COR-L47 (cell line): ENCODE results near the gene MRPL12.
A peak's percentile ranks its signal among the peaks of the same experiment; 100 is the strongest.

Experiments used
- DNase-seq: peaks from one replicate; lab custom pipeline; 2025; lab: John Stamatoyannopoulos, UW

Gene MRPL12

DNA sequence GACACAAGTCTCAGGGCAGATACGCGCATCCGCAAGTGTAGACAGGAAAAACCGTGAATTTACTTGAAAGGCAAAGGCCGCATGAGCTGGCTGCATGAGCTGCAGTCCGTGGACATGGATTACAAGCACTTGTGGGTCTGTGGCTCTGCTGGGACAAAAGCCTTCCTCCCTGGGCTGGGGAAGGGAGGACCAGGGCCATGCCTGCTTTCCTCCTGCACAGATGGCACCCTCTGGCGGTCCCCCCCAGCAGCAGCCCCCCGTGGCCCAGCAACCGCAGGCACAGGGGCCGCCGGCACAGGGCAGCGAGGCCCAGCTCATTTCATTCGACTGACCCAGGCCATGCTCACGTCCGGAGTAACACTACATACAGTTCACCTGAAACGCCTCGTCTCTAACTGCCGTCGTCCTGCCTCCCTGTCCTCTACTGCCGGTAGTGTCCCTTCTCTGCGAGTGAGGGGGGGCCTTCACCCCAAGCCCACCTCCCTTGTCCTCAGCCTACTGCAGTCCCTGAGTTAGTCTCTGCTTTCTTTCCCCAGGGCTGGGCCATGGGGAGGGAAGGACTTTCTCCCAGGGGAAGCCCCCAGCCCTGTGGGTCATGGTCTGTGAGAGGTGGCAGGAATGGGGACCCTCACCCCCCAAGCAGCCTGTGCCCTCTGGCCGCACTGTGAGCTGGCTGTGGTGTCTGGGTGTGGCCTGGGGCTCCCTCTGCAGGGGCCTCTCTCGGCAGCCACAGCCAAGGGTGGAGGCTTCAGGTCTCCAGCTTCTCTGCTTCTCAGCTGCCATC, 1.7 kb upstream of the MRPL12 start:
- DNase-seq = no peak

DNA sequence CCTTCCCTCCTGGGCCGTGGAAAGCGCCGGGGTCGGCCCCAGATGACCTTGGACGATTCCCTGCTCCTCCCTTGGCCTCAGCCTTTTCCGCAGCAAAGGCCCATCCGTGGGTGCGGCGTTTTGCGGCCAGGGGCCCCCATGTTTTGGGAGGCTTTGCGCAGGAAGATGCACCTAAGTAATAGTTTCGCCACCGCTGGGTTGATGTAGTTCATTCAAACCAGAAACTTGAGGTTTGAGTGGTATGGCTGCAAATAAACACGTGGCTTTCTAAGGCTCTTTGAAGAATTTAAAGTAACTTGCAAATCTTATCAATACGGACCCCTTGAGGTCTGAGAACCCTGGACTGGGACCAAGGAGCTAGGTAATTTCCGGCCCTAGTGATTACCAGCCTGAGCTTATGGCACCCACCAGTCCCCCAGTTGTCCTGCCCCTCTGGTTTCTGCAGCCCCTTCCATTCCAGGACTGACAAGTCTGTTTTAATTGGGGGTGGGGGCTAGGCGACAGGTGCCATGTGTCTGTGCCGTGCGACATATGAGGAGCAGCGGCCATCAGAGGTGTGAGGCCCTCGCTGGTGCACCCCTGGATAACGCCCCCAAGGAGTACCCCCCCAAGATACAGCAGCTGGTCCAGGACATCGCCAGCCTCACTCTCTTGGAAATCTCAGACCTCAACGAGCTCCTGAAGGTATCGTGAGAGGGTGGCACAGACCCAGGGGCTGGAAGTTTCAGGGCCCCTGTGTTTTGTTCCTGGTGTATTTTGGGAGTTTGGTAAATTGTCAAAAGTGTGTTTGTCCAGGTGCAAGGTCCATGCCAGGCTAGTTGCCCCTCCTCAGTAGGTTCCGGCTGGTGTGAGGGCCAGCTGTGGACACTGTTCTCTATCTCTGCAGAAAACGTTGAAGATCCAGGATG, 834 bp downstream of the MRPL12 start:
- DNase-seq = no peak

DNA sequence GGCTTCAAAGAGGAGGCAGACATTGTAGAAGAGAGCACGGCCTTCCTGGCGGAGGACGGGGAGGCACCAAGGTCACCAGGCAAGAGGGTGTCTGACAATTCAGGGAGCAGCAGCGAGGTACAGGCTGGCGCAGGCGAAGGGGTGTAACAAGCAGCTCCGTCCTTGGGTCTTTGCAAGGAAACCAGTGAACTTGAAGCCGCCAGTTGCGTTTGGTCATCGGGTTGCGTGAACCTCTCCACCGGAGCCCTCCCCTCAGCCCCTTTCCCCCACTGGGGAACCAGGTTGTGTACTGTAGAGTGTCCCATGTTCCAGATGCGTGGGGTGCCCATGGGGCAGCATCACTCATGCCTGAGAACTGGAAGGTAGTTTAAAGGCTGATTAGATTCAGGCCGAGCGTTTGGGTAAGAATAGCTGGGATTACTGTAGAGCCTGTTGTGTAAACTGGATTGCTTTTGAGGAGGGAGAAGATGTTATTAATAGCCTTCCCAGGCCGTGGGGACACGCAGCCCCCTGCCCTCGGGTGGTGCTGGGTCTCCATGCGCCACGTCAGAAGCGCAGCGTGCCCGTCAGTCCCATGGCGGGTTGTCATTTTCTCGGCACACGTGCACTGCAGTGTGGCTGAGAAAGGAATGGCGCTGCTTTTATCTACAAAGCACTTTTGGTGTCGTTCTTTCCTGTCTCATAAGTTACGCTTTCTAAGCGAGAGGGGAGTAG, 2.5 kb downstream of the MRPL12 start:
- no peak for DNase-seq

DNA sequence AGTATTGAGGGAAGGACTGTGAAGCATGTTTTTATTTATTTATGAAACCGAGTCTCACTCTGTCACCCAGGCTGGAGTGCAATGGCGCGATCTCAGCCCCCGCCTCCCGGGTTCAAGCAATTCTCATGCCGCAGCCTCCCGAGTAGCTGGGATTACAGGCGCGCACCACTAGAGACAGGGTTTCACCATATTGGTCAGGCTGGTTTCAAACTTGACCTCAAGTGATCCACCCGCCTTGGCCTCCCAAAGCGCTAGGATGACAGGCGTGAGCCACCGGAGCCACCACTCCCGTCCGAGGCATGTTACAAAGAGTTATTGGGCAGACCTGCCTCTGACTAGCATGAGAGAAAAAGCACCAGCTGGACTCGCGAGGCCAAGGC, 3.1 kb downstream of the MRPL12 start:
- DNase-seq = no peak

DNA sequence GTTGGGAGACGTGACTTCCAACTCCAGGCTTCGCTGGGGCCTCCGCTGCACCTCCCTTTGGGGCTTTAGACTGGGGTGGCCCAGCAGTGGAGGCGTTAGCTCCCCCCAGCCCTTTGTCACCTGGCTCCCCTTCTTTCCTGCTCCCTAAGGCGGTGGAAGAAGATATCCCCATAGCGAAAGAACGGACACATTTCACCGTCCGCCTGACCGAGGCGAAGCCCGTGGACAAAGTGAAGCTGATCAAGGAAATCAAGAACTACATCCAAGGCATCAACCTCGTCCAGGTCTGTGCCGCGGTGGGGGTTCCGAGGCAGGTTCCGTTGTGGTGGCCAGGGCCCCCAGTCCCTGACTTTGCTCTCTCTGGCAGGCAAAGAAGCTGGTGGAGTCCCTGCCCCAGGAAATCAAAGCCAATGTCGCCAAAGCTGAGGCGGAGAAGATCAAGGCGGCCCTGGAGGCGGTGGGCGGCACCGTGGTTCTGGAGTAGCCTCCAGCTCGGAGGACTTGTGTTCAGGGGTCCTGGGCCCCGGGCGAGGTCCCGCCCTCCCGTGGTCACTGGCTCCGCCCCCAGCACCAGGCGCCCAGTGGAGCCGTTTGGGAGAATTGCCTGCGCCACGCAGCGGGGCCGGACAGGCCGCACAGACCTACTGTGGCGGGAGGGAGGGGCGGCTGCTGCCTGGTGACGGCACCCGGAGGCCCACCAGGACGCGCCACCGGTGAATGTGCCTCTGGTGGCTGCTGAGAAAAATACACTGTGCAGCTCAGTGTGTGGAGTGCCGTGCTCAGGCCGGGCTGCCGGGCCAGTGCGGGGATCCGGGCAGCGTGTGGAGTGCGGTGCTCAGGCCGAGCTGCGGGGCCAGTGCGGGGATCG, 3.8 kb downstream of the MRPL12 start:
- DNase-seq = no peak

DNA sequence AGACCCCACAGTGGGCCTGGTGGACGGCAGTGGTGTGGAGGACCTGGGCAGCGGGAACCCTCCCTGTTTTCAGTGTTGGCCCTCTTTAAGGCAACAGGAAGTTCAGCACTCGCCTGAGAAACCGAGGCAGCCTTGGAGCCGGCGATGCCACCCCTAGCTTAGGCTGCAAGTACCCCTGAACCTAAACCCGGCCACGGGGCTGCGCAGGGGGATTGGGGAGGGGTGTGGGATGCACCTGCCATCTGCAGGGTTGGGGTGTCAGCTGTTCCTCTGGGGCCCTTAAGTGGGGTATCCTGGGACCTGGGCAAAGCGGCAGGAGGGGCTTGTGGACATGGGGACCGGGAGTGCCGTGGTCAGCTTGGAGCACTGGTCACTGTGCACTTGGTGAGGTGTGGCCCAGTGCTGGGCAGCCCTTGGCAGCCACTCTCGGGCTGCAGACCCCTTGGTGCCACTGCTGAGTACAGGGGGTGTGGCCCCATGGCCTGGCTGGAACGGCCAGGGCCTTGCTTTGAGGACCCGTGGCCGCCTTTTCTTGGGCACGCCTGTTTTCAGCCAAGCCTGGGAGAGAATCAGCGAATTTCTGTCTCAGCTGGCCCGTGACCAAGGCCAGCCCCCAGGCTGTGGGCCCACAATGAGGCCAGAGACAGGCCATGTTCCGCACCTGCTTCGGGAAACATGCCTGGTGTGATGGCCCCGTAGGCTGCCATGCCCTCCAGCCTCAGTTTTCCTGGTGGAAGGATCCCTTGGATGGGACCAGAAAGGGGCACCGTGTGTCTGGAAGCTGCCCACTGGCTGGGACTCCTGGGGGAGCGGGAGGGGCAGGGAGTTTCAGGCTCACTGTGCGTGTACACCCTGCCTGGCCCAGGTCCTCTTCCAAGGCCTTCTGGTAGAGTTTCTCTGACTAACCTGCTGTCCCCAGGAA, 4.8 kb downstream of the MRPL12 start:
- no peak for DNase-seq

DNA sequence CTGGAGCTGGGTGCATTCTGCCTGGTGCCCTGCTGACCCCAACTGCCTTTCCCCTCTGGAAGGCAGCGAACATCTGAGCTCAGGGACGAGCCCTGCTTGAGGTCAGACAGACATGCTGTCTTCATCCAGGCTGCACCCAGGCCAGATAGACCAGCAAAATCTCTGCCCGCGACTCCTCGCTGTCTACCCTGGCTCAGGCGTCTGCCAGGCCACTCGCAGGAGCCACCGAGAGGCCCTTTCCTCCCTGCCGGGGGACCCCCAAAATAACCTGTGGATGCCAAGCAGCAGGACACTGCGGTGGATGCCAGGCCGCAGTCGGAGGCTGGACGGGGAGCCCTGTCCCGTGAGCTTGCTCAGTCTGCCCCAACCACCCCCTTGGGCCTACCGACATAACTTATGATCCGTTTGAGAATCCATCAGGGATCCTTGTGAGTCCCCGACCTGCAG, 5.6 kb downstream of the MRPL12 start:
- no peak for DNase-seq

DNA sequence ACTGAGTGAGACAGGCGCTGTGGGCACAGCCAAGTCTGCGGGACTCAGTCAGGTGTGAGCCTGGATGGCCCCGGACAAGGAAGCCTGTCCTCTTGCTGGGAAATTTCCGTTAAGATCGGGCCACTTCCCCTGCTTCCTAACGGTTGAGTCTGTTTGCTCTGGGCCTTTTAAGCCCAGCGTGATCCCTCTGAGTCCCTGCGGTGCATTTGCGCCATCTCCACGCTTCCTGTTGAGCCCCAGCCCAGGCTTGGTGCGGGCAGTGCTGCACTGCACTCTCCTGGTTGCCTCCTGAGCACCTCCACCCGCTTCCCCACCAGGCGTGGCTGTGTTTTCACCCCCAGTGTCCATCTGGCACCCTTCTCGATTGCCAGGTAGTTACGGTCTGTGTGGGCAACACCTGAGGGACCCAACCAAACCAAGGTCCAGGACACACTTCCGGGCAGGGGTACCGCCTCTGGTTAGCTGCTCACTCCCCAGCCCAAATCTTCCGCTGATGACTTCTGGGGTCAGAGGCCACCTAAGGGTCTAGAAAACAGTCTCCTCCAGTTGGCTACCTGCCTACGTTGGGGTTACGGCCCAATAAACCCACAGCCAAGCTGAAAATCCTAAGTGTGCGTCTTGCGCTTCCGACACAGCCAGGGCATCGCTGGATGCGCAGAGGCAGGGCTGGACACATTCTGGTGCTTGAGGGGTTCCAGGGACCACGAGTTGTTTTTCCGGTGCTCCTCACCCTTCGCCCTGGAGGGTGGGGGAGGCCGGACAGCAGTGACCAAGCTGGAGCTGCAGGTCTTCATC, 7.5 kb downstream of the MRPL12 start:
- DNase-seq = peak; percentile 77

DNA sequence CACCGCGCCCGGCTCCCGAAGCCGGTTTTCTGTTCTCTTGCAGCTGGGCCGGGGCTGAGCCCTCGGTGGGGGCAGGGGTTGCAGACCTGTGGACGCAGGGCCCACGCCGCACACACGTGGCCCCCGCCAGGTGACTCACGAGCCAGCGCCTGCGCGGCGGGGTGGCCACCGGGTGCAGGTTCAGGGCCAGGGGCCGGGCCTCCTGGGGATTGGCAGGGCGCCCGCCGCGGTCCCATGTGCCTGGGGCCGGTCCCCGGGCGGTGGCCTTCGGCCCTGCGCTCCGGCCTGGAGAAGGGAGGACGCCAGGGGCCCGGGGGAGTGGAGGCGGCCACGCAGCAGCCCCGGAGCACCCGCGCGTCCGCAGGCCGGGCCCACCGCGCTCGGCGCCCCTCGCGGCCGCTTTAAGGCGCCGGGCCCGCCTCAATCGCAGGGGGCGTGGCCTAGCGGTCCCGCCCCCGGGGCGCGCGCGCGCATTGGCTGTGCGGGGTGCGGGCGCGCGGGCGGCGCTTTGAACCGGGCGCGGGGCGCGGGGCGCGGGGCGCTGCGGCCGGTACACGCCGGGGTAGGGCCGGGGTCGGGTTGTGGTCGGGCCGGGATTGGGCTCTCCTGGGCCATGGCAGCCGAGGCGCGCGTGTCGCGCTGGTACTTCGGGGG, 8.8 kb downstream of the MRPL12 start, which contains the start of gene SLC25A10:
TSS of gene SLC25A10 (plus strand) at position 471 of the 654 bp plus-strand sequence. CDS start at position 614, 143 bp downstream.
- DNase-seq = peak; percentile 76

DNA sequence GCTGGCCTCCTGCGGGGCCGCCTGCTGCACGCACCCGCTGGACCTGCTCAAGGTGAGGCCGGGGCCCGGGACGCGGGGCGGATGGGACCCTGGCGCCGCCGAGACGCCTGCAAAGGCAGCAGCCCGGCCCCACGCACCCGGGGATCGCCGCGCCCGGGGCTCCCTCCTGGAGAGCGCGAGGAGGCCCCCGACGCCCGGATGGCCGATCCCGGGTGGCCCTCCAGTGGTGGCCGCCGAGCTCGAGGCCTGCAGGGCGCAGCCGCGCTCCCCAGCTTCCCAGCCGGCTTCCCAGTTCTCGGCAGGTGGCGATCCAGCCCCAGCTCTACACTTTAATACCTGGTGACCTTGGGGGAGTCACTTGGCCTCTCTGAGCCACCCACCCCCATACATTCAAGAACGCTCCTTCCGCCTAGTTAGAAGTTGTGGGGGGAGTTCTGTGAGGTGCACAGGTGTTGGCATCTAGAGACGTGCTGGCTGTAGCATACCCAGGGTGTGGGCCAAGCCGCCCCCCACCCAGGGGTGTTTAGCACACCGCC, 9.4 kb downstream of the MRPL12 start:
- no peak for DNase-seq

DNA sequence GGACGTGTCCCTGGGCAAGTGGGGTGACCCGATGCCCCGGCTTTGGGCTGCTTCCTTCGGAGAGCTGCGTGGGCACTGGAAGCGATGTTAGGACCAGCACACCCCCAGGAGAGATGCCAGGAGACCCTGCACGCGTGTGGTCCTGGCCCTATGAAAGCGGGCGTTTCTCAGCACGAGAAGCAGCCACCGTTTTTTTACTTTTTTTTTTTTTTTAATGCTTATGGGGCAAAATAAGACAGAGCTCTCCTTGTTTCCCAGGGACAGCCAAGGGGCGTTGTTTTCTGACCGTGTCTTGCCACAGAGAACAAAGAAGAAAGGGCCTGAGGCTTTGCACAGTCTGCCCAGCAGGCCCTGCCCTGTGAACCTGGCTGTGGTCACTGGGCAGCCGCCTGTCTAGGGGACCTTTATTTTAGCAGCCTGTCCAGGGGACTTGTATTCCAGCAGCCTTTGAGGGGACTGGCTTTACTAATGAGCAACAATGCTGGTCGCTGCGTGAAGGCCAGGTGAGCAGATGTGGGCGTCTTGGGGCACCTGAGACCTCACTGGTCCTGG, 9.9 kb downstream of the MRPL12 start:
- DNase-seq = no peak

DNA sequence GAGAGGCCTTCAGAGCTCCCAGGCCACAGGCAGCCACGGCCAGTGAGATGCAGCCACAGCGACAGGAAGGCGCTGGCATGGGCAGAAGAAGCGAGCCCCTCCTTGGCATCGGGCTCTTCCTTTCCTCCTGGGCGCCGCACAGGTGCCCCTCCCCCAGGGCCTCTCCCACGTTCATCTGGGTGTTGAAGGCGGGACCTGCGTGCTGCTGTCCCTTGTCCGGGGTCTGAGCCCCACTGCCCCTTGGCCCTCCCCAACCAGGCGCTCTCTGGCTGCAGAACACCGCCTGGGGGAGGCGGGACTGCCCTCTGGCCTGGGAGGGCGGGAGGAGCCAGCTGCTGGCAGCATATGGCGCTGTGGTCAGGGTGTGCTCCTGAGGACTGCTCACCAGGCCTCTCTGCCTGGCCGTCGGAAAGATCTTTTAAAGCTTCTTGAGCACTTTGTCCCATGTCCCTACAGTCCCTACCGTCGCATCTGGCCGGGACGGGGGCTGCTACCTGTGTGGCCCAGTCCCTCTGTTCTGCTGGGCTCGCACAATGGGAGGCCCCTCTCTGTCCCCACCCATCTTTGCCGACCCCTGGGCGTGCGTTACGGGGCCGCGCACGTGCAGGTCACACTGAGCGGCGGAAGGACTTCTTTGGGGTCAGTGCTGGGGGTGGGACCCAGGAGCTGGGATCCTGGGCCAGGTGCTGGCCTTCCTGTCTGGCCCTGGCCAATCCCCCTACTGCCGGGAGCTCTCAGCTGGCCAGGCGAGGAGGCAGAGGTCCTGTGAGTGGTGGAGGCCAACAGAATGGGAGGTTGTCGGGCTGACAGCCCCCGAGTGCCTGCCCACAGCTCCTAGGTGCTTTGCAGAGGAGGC, 10.6 kb downstream of the MRPL12 start:
- no peak for DNase-seq

DNA sequence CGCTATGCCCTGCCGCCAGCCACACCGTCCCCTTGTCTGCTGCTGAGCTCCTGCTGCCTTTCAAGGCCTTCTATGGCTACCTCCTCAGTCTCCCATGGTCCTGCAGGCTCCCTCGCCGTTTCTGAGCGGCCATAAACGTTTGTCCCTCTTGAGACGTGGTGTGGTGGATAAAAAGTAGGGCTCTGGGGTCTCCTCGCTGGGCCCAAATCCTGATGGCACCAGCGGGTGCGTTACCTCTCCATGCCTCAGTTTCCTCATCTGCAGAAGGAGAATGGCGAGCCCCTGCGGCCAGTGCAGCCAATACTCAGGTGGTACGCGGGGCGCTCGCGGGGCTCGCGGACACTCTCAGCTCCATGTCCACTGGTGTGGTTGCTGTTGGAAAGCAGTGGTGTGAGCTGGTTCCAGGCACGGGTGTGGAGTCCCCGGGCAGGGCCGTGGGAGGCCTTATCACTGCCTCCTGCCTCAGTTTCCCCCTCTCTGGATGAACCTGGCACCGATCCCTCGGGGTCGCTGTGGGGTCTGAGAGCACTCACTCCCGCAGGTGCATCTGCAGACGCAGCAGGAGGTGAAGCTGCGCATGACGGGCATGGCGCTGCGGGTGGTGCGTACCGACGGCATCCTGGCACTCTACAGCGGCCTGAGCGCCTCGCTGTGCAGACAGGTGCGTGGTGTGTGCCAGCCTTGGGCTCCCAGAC, 11.4 kb downstream of the MRPL12 start:
- no peak for DNase-seq

DNA sequence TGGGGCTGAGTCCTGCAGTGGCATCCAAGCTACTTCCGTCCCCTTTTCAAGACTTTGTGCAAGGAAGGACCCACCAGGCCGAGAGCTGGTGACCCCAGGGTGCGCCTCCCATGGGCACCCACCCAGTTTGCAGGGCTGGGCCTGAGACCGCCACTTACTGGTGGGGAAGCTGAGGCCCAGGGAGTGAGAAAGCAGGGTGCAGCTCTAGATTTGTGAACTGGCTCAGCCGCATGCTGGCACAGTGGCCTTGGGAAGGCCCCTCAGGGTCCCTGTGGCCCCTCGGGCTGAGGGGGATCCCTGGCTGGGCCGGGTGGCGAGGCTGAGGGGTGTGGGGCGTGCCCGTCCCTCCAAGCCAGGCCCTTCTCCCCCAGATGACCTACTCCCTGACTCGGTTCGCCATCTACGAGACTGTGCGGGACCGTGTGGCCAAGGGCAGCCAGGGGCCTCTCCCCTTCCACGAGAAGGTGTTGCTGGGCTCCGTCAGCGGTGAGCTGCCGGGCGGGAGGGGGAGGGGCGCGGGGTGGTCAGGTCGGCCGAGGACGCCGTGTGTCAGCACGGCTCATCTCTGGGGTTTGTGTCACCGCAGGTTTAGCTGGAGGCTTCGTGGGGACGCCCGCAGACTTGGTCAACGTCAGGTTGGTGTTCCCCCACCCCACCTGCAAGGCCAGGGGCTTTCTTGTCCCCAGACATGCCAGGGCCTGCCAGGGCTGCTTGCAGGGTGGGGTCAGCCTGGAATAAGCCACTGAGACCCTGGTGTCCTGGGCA, 12.1 kb downstream of the MRPL12 start:
- DNase-seq = no peak

DNA sequence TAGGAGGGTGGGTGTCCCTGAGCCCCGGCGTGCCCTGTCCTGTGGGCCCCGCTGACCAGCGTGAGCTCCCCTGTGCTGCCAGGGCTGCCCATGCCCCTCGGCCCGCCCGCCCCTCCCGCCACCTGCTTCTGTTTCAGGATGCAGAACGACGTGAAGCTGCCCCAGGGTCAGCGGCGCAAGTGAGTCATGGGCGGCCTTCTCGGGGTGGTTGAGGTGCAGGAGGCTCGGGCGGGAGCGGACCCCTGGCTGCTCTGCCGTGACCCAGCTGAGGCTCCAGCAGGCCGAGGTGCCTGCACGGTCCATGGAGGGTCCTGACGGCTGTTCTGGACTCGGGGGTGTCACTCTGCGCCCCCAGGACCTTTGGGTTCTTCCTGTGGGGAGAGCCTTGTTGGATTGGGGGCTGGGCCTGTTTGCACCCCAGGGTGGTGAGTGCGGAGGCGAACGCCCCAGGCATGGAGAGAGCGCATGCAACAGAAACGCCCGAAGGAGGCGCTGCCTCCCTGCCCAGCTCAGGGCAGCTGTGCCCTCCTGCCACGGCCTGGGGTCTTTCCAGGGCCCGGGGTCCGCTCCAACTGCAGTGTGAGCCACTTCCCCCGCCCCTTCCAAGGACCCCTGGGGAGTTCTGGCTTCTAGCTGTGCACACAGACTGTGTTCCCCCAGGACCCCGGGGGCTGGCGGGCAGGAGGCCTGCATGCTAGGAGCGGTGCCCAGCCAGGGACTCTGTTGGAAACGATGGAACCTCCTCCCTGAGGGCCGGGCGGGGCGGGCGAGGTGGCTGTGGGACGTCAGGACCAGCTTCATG, 12.9 kb downstream of the MRPL12 start:
- DNase-seq = no peak
